Body of pancreas (tissue), 4 donors: ENCODE measurements around the gene RBM26. TPM values are rescaled to one million over a fixed set of nuclear protein-coding genes. Genes with fewer than 3 reads are reported as not detected.

ENCODE experiments used
- ATAC-seq: fragments of 150-250 bp; one replicate; pipeline ENCODE4 v1.9.1; 2016
- DNase-seq, 4 donors: peaks; one replicate each; pipeline ENCODE4 v3.0.0-alpha.2; 2019
- H3K27ac ChIP-seq, 4 donors: fragments of 200-600 bp; sonication (generic); 1 replicate in 3 of 4; 2 replicates in 1 of 4; pipeline versions ENCODE4 v1.5.1 to v1.6.1; 2016 to 2019; ENCODE audit warnings: mild to moderate bottlenecking in 1 of 4, mixed read lengths in 1 of 4, moderate library complexity in 1 of 4
- H3K27me3 ChIP-seq, 2 donors: fragments of 200-600 bp; sonication (generic); one replicate each; pipeline ENCODE4 v1.6.0; 2016; ENCODE audit warnings: mild to moderate bottlenecking in 1 of 2
- H3K36me3 ChIP-seq, 2 donors: fragments of 200-600 bp; sonication (generic); replicated peaks in 1 of 2; 2 replicates each; pipeline ENCODE4 v1.5.1; 2016; ENCODE audit warnings: low read depth in 2 of 2; ENCODE audit not compliant: insufficient read depth in 1 of 2
- H3K4me1 ChIP-seq: fragments of 200-600 bp; sonication (generic); one replicate; pipeline ENCODE4 v1.6.0; 2016
- H3K4me3 ChIP-seq, 2 donors: fragments of 200-600 bp; sonication (generic); 1 replicate in 1 of 2; 2 replicates in 1 of 2; pipeline ENCODE4 v1.5.1; 2016 to 2019
- H3K9me3 ChIP-seq, 3 donors: fragments of 200-600 bp; sonication (generic); 1 replicate in 2 of 3; 2 replicates in 1 of 3; pipeline ENCODE4 v1.5.1; 2016
- CTCF ChIP-seq, 7 experiments: fragments of 450-650 bp in 4 of 7; fragments of 200-600 bp in 3 of 7; sonication (generic) in 3 of 7; IDR thresholded peaks; one replicate each; pipeline ENCODE4 v1.5.1; 2016 to 2019; ENCODE audit warnings: antibody characterized with exemption in 7 of 7
- POLR2A ChIP-seq, 3 donors: fragments of 450-650 bp; IDR thresholded peaks; one replicate each; pipeline ENCODE4 v1.6.1; 2016; ENCODE audit warnings: antibody characterized with exemption in 3 of 3, mild to moderate bottlenecking in 2 of 3
- WGBS, 2 donors: methylation state at CpG; one replicate each; pipeline ENCODE4 v1.1.5; 2017; 5-methylcytosine and 5-hydroxymethylcytosine counted together
- intact Hi-C: fragments of 100-400 bp; cut with DNase I; formaldehyde crosslinking; loops from one replicate; pipeline ENCODE4 v1.15.1; 2023
- total RNA-seq, 2 donors: library from RNA; depleted of rRNA; stranded (reverse); fragments of >200 nt; gene quantifications; one replicate each; pipeline ENCODE4 v1.1.0, GENCODE V29; 2016

Gene RBM26
- total RNA-seq, 2 donors from 2014 or later, result 32.3 to 38.1 TPM

DNA sequence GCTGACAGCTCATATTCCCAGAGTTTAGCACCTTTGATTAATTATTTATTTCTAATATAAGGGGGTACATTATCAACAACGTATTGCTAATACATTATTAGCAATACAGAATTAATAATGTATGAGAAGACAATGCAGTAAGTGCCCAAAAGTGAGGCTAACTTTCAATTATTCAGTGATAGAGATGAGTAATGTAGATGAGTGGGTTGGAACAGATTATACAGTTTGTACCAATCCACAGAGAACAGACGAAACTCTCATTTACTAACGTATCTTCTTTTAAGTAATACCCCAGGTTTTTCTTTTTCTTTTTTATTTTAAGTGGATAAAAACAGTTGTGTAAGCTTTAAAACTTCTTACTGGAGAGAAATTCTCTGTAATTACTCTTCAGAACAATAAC is 36.7 kb upstream of the RBM26 start:
- no peaks in the 10 kb centered on the region for H3K27me3 ChIP-seq
- H3K27ac ChIP-seq, result no peak overlapping the region
- H3K4me3 ChIP-seq, result no peak overlapping the region
- H3K4me1 ChIP-seq, result peaks cover 6% of the 10 kb centered on the region
- intact Hi-C loops, result no loop called here
- H3K36me3 ChIP-seq, result no peaks in the 10 kb centered on the region
- ATAC-seq (no peak), DNase-seq (no peak)
- TF ChIP-seq POLR2A (IDR thresholded peaks at IDR 0.05), result no peak
- no peak for TF ChIP-seq CTCF (IDR thresholded peaks at IDR 0.05)
- WGBS, 2 donors, result 81 to 86% methylated on average over 3 of the region's 3 CpGs
- no peaks in the 10 kb centered on the region for H3K9me3 ChIP-seq

DNA sequence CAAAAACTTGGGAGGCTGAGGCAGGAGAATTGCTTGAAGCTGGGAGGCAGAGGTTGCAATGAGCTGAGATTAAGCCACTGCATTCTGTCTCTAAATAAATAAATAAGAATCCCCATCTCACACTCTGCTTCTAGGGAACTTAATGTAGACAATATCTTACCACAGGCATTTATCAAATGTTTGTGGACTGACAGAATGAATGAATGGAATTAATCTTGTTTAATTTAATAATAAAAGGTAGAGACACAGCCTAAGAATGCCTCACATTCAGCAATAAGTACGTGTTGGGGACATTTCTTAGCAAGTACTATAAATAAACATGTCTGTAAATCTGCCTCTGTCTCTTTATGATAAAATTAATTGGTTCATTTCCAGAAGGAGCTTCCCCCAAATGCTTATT is 36.2 kb upstream of the RBM26 start:
- H3K9me3 ChIP-seq, result no peaks in the 10 kb centered on the region
- no peaks in the 10 kb centered on the region for H3K27me3 ChIP-seq
- H3K4me1 ChIP-seq, result peaks cover 6% of the 10 kb centered on the region
- TF ChIP-seq POLR2A (IDR thresholded peaks at IDR 0.05) (no peak), CTCF (IDR thresholded peaks at IDR 0.05) (no peak)
- H3K4me3 ChIP-seq, result no peak overlapping the region
- no peaks in the 10 kb centered on the region for H3K36me3 ChIP-seq
- H3K27ac ChIP-seq, result no peak overlapping the region
- WGBS, 2 donors, result 77 to 79% methylated on average over 1 of the region's 1 CpG
- no peak for DNase-seq
- intact Hi-C loops, result no loop called here
- ATAC-seq, result no peak

GRCh38 chr13:79440958-79441528 is 35.0 kb upstream of the RBM26 start:
- H3K4me1 ChIP-seq, result peaks cover 6% of the 10 kb centered on the region
- TF ChIP-seq POLR2A (IDR thresholded peaks at IDR 0.05) (no peak), CTCF (IDR thresholded peaks at IDR 0.05) (no peak)
- 85 to 90% methylated on average over 5 of the region's 5 CpGs for WGBS, 2 donors
- DNase-seq (no peak), ATAC-seq (no peak)
- no peaks in the 10 kb centered on the region for H3K27me3 ChIP-seq
- H3K36me3 ChIP-seq, result no peaks in the 10 kb centered on the region
- no peaks in the 10 kb centered on the region for H3K9me3 ChIP-seq
- no peak overlapping the region for H3K27ac ChIP-seq
- no peak overlapping the region for H3K4me3 ChIP-seq
- intact Hi-C loops, result no loop called here

GRCh38 chr13:79439275-79439674 is 33.2 kb upstream of the RBM26 start:
- intact Hi-C loops, result no loop called here
- Histone ChIP-seq H3K27ac (no peak overlapping the region), H3K4me3 (no peak overlapping the region), H3K27me3 (no peaks in the 10 kb centered on the region), H3K36me3 (no peaks in the 10 kb centered on the region), H3K9me3 (no peaks in the 10 kb centered on the region), H3K4me1 (peaks cover 6% of the 10 kb centered on the region)
- no peak for TF ChIP-seq CTCF (IDR thresholded peaks at IDR 0.05)
- no peak for TF ChIP-seq POLR2A (IDR thresholded peaks at IDR 0.05)
- ATAC-seq (no peak), DNase-seq (no peak)
- WGBS, 2 donors, result 88 to 96% methylated on average over 1 of the region's 1 CpG

DNA sequence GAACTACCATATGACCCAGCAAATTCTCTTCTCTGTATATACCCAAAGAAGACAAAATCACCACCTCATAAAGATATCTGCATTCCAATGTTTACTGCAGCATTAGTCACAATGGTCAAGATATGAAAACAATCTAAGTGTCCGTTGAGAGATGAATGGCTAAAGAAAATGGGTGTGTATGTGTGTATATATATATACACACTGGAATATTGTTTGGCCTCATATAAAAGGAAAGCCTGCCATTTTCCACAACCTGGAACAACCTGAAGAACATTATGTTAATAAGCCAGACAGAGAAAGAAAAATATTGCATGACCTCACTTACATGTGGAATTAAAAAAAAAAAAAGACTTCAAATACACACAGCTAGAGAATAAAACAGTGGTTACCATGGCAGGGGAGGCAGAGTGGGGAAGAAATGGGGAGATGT is 29.5 kb upstream of the RBM26 start:
- no peaks in the 10 kb centered on the region for H3K36me3 ChIP-seq
- no peak for ATAC-seq

More for the DNA sequence above, 29.5 kb upstream of the RBM26 start:
- Histone ChIP-seq H3K4me3 (no peak overlapping the region), H3K9me3 (no peaks in the 10 kb centered on the region), H3K27ac (no peak overlapping the region), H3K4me1 (no peaks in the 10 kb centered on the region), H3K27me3 (no peaks in the 10 kb centered on the region)
- DNase-seq, result no peak
- TF ChIP-seq CTCF (IDR thresholded peaks at IDR 0.05), result no peak
- TF ChIP-seq POLR2A (IDR thresholded peaks at IDR 0.05), result no peak
- WGBS, 2 donors, result 54 to 74% methylated on average over 1 of the region's 1 CpG
- intact Hi-C loops, result no loop called here
